ENCODE measurements around the gene ADAMTS2.

Gene ADAMTS2

GRCh38 chr5:179227580-179228311, 117.5 kb downstream of the ADAMTS2 start:
- no peak for TF ChIP-seq CTCF (conservative IDR thresholded peaks at IDR 0.05)
- no peak overlapping the region for H3K27ac ChIP-seq

GRCh38 chr5:179227229-179227579, 118.1 kb downstream of the ADAMTS2 start:
- TF ChIP-seq CTCF (conservative IDR thresholded peaks at IDR 0.05) = no peak
- no peak overlapping the region for H3K27ac ChIP-seq

GRCh38 chr5:179226696-179227095, 118.6 kb downstream of the ADAMTS2 start:
- TF ChIP-seq CTCF (conservative IDR thresholded peaks at IDR 0.05) = no peak
- H3K27ac ChIP-seq = no peak overlapping the region

- TF ChIP-seq CTCF (conservative IDR thresholded peaks at IDR 0.05) = no peak
- no peak overlapping the region for H3K27ac ChIP-seq
Measured at GRCh38 chr5:179225387-179225786, 119.9 kb downstream of the ADAMTS2 start.

- TF ChIP-seq CTCF (conservative IDR thresholded peaks at IDR 0.05) = no peak
- H3K27ac ChIP-seq = no peak overlapping the region
Measured at GRCh38 chr5:179224741-179225140, 120.5 kb downstream of the ADAMTS2 start.

GRCh38 chr5:179223961-179224360, 121.3 kb downstream of the ADAMTS2 start:
- TF ChIP-seq CTCF (conservative IDR thresholded peaks at IDR 0.05) = no peak
- H3K27ac ChIP-seq = no peak overlapping the region

- no peak overlapping the region for H3K27ac ChIP-seq
Measured at GRCh38 chr5:179223528-179223927, 121.7 kb downstream of the ADAMTS2 start.

More at GRCh38 chr5:179223528-179223927, 121.7 kb downstream of the ADAMTS2 start:
- TF ChIP-seq CTCF (conservative IDR thresholded peaks at IDR 0.05) = no peak

Measured in VCaP (cell line).